ENCODE results near the gene SCYL2.
"Not testable (repeated sequence)": the region's sequence is repeated elsewhere in the genome, so short reads cannot be mapped to it uniquely, and the experiment has no call there.

SCYL2 gene

DNA sequence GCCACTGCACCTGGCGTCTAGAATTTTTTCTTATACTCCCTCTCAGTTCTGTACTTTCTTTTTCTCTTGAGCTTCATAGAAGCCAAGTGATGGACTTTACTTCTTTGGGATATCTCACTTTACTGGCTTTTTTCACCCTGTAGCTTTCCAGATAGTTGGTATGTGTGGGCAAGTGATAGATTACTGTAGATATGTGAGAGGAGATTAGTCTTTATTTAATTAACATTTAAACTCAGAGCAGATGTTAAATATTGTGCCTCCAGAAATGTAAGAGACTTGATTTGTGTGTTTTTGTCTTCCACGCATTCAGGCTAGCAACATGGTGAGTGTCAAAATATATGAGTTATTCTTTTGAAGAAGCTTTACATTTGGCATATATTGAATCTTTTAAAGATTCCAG is 50.4 kb downstream of the SCYL2 start:
- DNase-seq (ENCODE audit: low read depth, low spot score), result no peak

DNA sequence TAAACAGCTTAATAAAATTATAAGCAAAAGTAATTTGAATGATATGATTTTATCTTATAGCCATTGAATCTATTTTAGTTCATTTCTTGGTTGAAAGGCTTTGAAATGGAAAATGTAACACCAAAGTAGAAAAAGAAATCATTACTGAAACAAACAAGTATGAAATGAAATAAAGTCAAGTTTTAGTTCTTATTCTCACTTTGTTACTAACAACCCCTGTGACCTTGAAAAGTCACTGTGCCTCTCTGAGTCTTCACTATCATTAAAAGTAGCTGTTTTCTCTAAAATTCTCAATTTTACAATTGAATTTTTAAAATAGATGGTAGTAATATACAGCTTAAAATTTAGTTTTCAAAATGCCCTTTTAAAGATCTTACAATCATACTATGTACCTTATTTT is 57.5 kb downstream of the SCYL2 start:
- DNase-seq (ENCODE audit: low read depth, low spot score), result no peak

DNA sequence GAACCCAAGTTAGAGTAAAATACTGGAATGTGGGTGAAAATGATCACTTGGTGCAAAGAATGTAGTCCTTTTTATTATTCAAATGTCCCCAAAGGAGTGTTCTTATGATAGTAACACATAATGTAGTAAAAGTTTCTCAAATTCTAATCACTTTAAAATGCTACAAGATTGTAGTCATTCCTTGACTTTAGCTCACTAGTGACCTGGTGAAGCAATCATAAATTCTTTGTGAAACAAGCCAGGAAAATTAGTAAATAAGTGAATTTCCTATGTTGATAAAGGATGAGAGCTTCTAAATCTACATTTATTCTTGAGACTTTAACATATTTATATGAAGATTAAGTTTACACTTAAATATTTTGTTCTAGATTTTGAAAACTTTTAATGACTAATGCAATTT is 59.2 kb downstream of the SCYL2 start:
- no peak for DNase-seq (ENCODE audit: low read depth, low spot score)

DNA sequence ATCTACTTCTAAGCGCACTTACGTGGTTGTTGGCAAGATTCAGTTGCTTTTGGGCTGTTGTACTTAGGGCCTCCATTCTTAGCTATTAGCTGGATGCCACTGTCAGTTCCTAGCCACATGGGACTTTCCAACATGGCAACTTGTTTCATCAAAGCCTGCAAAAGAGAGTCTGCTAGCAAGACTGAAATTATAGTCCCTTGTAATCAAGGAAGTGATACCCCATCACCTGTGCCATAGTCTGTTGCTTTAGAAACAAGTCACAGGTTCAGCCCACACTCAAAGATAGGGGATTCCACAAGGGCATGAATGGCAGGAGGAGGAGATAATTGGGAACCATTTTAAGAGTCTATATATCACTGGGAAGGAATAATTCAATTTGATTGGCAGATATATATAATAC is 62.8 kb downstream of the SCYL2 start:
- no peak for DNase-seq (ENCODE audit: low read depth, low spot score)

DNA sequence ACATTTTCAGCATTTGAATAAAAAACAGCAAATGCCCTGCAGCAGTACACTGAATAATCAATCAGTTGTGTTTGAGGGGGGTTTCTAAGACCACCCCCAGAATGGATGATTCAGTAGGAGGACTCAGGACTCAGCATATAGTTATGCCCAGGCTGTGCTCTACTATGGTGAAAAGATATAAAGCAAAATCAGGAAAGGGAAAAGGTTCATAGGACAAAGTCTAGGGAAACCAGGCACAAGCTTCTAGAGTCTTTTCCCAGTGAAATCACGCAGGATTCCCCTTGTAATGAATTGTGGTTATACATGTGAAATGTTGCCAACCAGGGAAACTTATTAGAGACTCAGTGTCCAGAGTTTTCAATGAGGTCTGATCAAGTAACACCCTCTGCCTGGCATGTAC is 64.9 kb downstream of the SCYL2 start:
- DNase-seq (ENCODE audit: low read depth, low spot score), result no peak

DNA sequence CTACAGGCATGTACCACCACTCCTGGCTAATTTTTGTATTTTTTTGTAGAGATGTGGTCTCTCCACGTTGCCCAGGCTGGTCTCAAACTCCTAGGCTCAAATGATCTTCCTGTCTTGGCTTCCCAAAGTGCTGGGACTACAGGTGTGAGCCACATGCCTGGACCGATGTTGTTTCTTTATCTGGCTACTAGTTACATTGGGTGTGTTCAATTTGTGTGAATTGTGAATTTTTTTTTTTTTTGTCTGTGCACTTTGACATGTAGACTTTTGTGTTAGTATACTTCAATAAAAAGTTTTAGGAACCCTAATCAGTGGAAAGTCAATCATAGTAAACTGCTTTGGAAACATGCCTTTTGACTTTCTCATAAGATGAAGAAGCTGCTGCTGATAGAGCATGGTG is 65.9 kb downstream of the SCYL2 start:
- DNase-seq (ENCODE audit: low read depth, low spot score), result no peak

DNA sequence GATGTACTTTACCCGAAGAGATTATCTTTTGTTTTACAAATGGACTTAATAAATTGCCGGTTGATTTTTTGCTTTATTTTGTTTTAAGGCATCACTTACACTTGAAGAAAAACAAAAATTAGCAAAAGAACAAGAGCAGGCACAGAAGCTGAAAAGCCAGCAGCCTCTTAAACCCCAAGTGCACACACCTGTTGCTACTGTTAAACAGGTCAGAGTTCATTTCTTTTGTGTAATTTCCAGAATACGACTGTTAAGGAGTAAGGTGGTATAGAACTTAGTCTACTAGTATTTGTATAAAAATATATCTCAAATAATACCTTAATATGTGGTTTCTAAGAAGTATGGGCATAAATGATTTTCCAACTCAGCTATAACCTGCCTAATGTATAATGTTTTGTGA is 70.3 kb downstream of the SCYL2 start:
- DNase-seq (ENCODE audit: low read depth, low spot score), result no peak

DNA sequence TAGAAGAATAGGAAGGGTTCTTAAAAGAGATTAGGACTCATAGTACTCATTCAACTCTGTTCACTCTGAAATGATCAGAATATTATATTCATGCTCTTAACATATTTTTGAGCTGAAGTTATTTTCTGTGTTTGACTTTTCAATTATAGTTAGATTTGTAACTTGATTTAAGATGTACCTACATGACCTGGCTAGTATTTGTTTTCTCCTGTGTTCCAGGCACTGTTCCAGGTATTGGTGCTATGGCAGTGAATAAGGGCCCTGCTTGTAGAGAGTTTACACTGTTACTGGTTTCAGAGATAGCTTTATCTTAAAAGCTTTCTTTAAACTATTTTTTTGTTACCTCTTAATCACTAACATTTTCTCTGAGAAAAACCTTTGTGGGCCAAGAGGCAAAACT is 70.8 kb downstream of the SCYL2 start:
- DNase-seq (ENCODE audit: low read depth, low spot score), result no peak

DNA sequence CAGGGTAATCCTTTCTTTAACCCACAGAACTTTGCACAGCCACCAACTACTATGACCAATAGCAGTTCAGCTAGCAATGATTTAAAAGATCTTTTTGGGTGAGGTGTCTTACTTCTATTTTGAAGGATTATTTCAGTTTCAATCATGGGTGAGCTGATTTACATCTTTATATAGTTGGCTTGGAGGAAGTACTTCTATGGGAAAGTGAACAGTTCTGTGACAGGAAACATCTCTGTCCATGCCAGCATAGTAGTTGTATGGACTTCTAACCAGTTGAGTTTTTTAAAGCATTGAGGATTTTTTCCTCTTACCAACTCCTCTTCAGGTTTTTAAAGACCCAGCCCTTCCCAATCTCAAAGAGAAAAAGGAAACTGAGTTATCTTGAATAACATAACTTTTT is 72.1 kb downstream of the SCYL2 start:
- DNase-seq (ENCODE audit: low read depth, low spot score), result no peak

DNA sequence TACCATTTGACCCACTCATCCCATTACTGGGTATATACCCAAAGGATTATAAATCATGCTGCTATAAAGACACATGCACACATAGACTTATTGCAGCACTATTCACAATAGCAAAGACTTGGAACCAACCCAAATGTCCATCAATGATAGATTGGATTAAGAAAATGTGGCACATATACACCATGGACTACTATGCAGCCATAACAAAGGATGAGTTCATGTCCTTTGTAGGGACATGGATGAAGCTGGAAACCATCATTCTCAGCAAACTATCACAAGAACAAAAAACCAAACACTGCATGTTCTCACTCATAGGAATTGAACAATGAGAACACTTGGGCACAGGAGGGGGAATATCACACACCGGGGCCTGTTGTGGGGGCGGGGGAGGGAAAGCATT is 75.9 kb downstream of the SCYL2 start:
- not testable (repeated sequence) for DNase-seq (ENCODE audit: low read depth, low spot score)

DNA sequence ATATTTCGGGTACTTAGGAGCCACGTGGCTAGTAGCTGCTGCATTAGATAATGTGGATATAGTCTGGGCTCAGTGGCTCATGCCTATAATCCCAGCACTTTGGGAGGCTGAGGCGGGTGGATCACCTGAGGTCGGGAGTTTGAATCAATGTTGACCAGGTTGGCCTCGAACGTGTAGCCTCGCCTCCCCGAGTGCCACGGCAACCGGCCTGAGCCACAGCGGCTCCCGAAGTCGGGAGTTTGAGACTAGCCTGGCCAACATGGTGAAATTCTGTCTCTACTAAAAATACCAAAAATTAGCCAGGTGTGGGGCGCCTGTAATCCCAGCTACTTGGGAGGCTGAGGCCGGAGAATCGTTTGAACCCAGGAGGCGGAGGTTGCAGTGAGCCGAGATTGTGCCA is 77.4 kb downstream of the SCYL2 start:
- DNase-seq (ENCODE audit: low read depth, low spot score), result not testable (repeated sequence)

DNA sequence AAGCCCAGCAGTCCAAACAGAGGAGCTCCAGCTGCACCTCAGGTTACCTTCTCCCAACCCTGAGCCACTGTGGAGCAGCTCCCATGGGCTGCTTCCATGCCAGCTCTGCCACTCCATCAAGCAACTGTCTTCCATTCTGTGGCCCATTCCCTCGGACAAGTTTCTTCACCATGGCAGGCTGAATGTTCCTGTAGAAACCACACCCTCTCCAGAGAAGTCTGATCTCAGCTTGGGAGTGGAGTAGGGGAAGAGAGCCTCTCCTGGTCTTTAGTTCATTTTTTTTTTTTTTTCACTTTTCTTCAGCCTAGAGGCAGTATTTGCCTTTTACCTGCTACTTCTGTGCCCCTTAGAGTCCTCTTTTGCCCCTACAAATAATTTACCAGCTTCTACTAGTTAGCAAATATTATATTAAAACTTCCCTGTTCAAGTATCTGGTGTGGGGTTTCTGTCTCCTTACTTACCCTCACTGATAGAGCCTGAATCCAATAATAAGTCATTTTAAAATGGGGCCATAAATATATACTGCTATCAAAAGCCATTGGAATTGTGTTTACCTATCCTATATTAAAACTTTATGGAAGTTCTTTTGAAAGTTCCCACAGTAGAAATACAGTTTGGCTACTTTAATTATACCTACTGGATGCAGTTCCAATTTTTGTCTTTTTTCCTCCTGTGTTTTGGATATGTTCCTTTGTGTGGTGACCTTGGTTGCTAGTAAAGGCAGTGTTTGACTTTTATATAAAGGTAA is 78.2 kb downstream of the SCYL2 start:
- DNase-seq (ENCODE audit: low read depth, low spot score), result no peak

DNA sequence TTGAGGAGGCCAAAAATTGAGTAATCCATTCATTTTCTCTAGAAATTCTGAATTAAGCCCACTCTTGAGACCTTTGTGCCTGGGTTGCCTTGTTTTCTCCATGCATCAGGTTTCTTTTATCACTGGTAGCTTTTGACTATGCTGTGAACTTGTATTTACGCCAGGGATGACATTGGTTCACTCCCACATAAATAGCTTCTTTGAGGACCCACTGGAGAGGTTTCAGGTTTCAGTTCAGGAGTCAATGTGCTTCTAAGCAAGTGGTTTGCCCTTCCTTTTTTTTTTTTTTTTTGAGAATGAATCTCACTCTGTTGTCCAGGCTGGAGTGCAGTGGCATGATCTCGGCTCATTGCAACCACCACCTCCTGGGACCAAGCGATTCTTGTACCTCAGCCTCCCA is 79.7 kb downstream of the SCYL2 start:
- no peak for DNase-seq (ENCODE audit: low read depth, low spot score)

DNA sequence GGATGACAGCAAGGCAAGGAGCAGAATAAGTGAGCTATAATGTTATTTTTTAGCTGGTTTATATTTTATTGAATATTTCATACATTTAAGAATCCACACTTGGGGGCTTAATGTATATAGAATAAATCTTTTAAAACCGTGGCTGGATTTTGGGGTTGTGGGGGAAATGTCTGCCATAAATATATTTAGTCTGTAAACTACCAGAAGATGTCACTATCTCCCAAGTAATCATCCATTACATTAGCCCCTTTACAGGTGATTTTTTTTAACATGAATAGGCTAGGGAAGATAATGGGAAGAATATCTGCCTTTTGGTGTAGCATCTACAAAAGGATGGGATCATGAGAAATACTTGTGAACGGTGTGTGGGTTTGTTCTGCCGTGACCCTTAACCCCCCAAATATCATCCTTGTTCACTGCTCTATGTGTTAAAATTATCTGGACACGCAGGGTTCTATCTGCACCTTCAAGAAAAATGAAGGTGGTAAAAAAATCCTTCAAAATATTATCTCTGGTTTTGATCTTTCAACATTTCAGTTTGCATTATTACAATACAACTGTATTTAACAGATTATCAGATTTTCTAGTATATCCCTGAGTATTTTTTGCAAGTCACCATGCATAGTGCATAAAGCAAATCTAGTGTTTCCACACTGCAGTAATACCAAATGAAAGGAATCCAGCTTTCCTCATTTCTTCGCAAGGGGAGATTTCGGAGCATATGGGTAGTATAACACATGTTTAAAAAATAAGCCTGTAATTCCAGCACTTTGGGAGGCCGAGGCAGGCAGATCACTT is 81.9 kb downstream of the SCYL2 start:
- peak; percentile 52 for DNase-seq (ENCODE audit: low read depth, low spot score)

DNA sequence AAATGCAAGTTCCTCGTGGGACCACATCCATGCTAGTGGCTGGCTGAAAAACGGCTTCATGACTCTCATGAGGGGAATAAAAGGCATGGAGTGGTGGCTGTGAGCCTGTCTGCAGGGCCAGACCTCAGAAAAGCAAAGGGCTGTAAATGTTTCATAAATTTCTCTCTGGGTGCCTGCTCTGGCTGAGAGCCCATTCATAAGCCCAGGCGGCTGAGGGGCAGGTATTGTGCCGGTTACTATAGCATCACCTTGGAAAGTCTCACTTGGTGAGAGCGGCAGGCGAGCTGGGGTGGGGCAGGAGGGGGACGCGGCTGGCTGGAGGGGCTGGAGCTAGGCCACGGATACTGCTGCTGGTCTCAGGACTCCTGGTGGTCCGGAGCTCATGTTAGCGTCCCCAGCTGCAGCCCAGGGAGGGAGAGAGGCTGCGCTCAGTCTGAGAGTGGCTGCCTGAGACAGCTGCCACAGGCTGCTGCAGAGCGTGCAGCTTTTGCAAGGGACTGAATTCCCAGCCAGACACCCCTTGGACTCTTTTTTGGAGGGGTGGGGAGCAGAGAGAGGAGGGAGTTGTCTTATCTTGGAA is 89.8 kb downstream of the SCYL2 start, which contains the start of gene SLC17A8:
Gene SLC17A8, plus strand, starts transcription at position 431 of the 580 bp plus-strand sequence. CDS start 318 bp downstream, outside the sequence.
- peak; percentile 10 for DNase-seq (ENCODE audit: low read depth, low spot score)

DNA sequence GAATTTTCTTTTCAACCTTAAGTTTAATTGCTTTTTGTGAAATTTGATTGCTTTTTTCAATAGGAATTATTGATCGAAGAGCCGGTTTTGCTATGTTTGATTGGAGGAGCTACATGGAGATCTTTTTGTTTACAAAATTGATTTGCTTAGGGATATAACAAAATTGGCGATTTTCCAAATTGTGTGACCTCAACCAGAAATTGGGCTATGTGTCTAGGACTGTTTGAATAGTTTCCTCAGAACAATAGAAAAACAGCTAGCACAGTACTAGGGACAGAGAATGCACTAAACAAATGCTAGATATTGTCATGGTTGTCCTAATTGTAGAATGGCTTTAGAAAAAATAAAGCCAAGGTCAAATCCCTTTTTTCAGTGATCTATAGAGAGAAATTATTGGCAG is 92.3 kb downstream of the SCYL2 start:
- DNase-seq (ENCODE audit: low read depth, low spot score), result no peak

DNA sequence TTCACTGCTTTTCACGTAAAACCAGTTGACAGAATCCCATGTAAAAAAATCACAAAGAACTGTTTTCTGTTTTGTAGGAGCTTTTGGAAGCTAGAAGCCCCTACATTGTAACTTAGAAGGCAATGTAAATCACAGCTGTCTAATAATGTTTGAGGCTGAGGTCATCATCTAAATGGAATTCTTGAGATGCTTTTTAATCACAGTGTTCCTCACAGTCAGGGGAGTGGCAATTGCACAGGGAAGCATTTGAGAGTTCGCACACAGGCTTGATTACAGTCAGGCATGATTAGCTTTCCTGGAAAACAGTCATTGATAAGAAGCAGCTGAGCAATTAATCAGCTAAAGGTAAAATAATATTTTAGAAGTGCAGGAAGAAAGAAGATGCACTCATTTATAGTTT is 92.8 kb downstream of the SCYL2 start:
- peak; percentile 63 for DNase-seq (ENCODE audit: low read depth, low spot score)

DNA sequence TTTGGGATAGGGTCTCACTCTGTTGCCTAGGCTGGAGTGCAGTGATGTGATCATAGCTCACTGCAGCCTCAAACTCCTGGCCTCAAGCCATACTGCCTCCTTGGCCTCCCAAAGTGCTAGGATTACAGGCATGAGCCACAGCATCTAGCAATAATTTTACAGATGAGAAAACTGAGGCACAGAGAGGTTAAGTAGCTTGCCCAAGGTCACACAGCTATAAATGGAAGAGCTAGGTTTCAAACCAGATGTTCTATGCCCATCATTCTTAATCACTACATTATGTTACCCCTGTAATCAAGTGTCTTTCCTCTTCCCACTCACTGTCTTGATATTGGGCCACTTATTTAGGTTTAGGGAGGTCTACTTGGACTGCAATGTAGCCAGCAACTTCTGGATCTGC is 93.5 kb downstream of the SCYL2 start:
- DNase-seq (ENCODE audit: low read depth, low spot score), result no peak

DNA sequence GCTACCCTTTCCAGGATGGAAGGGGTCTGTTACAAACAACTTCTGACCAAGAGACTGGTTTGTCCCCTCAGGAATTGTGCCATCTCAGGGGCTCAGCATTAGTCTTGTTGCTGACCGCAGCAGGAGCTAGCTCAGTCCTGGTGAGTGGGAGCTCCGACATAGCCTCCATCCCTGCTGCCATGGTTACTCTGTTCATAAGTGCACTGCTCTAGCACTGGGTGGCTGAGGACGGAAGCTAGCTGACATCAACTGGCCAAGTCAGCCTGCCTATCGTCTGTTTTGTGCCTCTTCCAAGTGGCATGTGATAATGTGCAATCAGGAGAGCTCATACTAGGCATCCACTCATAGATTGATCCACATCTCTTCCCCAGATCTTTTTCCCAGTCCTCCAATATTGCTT is 97.3 kb downstream of the SCYL2 start:
- no peak for DNase-seq (ENCODE audit: low read depth, low spot score)

DNA sequence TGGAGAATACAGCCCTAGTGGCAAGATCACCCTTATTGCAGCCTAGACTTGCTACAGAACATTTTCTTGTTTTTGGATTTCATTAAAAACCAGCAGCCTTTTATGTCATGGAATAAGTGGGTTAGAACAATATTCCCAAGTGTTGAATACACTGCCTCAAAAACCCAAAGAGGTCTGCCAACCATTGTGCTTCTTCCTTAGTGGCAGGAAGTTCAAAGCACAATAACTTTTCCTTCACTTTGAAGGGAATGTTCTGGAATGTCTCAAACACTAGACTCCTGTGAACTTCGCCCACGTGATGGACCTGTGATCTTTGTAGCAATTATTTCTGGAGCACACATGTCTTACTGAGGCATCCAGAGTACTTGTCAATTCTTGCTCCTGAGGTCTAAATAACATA is 98.4 kb downstream of the SCYL2 start:
- no peak for DNase-seq (ENCODE audit: low read depth, low spot score)

DNA sequence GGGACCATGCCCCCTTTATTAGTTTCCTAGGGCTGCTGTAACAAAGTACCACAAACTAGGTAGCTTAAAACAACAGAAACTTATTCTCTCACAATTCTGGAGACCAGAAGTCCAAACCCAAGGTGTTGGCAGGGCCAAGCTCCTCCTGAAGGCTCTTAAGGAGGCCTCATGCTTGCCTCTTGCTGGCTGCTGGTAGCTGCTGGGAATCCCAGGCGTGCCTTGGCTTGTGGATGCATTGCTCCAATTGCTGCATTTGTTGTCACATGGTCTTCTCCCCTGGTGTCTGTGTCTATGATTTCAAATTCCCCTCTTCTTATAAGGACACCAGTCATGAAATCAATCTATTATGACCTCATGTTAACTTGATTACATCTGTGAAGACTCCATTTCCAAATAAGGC is 101.1 kb downstream of the SCYL2 start:
- DNase-seq (ENCODE audit: low read depth, low spot score), result no peak

DNA sequence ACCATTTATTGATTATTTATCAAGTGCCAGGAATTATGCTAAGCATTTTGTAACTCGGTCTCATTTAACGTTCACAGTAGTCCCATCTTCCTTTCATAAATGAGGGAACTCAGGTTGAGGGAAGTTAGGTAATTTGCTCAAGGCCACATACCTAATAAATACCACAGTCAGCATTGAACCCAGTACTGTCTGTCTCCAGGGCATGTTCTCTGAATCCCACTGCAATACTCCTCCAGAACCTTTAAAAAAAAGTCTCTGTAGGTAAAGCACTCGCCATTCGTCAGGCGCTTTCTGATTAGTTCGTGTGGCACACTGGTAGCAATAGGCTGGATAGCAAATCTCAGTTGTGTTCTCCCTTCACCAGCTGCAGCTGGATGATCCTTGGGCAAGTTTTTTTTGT is 104.2 kb downstream of the SCYL2 start:
- DNase-seq (ENCODE audit: low read depth, low spot score), result no peak
